Ishikawa (cell line): ENCODE data around the gene VRK2.

Experiments used
- CEBPB ChIP-seq: IDR thresholded peaks from 2 replicates; pipeline ENCODE4 v1.6.1; 2012
- CREB1 ChIP-seq: IDR thresholded peaks from 2 replicates; pipeline ENCODE4 v1.6.1; 2012; ENCODE audit warnings: low read depth
- EGR1 ChIP-seq: IDR thresholded peaks from 2 replicates; pipeline ENCODE4 v1.6.1; 2012
- EP300 ChIP-seq: IDR thresholded peaks from 2 replicates; pipeline ENCODE4 v1.6.1; 2012; ENCODE audit warnings: borderline replicate concordance
- FOXM1 ChIP-seq: IDR thresholded peaks from 2 replicates; pipeline ENCODE4 v1.6.1; 2012; ENCODE audit warnings: low read depth, borderline replicate concordance
- MAX ChIP-seq: IDR thresholded peaks from 2 replicates; pipeline ENCODE4 v1.6.1; 2012
- NFIC ChIP-seq: IDR thresholded peaks from 2 replicates; pipeline ENCODE4 v1.6.1; 2012
- RAD21 ChIP-seq: IDR thresholded peaks from 2 replicates; pipeline ENCODE4 v1.6.1; 2012; ENCODE audit warnings: low read depth
- TAF1 ChIP-seq: IDR thresholded peaks from 2 replicates; pipeline ENCODE4 v1.6.1; 2012; ENCODE audit warnings: low read depth, mild to moderate bottlenecking
- TCF12 ChIP-seq: IDR thresholded peaks from 2 replicates; pipeline ENCODE4 v1.6.1; 2012; ENCODE audit warnings: low read depth
- TEAD4 ChIP-seq: IDR thresholded peaks from 2 replicates; pipeline ENCODE4 v1.6.1; 2012
- USF1 ChIP-seq: IDR thresholded peaks from 2 replicates; pipeline ENCODE4 v1.6.1; 2012
- YY1 ChIP-seq: IDR thresholded peaks from 2 replicates; pipeline ENCODE4 v1.6.1; 2012; ENCODE audit warnings: low read depth
- ZBTB7A ChIP-seq: IDR thresholded peaks from 2 replicates; pipeline ENCODE4 v1.6.1; 2012; ENCODE audit warnings: low read depth
- TF ChIP-seq, protein P1 (sequence below): IDR thresholded peaks from 2 replicates; pipeline ENCODE4 v1.6.1; 2012; ENCODE audit warnings: low read depth, mild to moderate bottlenecking

Gene VRK2

GRCh38 chr2:58065248-58065647 lies 18.6 kb downstream of the VRK2 start:
- no peak for TF ChIP-seq YY1
- TF ChIP-seq TEAD4 = no peak
- no peak for TF ChIP-seq ZBTB7A
- TF ChIP-seq, protein P1, sequence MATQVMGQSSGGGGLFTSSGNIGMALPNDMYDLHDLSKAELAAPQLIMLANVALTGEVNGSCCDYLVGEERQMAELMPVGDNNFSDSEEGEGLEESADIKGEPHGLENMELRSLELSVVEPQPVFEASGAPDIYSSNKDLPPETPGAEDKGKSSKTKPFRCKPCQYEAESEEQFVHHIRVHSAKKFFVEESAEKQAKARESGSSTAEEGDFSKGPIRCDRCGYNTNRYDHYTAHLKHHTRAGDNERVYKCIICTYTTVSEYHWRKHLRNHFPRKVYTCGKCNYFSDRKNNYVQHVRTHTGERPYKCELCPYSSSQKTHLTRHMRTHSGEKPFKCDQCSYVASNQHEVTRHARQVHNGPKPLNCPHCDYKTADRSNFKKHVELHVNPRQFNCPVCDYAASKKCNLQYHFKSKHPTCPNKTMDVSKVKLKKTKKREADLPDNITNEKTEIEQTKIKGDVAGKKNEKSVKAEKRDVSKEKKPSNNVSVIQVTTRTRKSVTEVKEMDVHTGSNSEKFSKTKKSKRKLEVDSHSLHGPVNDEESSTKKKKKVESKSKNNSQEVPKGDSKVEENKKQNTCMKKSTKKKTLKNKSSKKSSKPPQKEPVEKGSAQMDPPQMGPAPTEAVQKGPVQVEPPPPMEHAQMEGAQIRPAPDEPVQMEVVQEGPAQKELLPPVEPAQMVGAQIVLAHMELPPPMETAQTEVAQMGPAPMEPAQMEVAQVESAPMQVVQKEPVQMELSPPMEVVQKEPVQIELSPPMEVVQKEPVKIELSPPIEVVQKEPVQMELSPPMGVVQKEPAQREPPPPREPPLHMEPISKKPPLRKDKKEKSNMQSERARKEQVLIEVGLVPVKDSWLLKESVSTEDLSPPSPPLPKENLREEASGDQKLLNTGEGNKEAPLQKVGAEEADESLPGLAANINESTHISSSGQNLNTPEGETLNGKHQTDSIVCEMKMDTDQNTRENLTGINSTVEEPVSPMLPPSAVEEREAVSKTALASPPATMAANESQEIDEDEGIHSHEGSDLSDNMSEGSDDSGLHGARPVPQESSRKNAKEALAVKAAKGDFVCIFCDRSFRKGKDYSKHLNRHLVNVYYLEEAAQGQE = no peak
- no peak for TF ChIP-seq FOXM1
- TF ChIP-seq RAD21 = no peak
- no peak for TF ChIP-seq MAX
- no peak for TF ChIP-seq EP300
- no peak for TF ChIP-seq TCF12
- no peak for TF ChIP-seq USF1
- TF ChIP-seq CREB1 = no peak
- TF ChIP-seq CEBPB = no peak
- TF ChIP-seq NFIC = no peak
- TF ChIP-seq TAF1 = no peak
- TF ChIP-seq EGR1 = no peak

- TF ChIP-seq TEAD4 (no peak), YY1 (no peak), TCF12 (no peak), FOXM1 (no peak), NFIC (no peak), USF1 (no peak), ZBTB7A (no peak), EP300 (no peak), MAX (no peak), EGR1 (no peak), CREB1 (no peak)
- TF ChIP-seq, protein P1 = no peak
Observed at GRCh38 chr2:58067001-58067400, 20.4 kb downstream of the VRK2 start.

GRCh38 chr2:58070765-58071164 lies 24.2 kb downstream of the VRK2 start:
- no peak for TF ChIP-seq CEBPB
- no peak for TF ChIP-seq EP300
- no peak for TF ChIP-seq ZBTB7A

GRCh38 chr2:58072102-58072501 lies 25.5 kb downstream of the VRK2 start:
- TF ChIP-seq TAF1 (no peak), CEBPB (no peak), RAD21 (no peak), CREB1 (no peak), MAX (no peak), USF1 (no peak), FOXM1 (no peak)

DNA sequence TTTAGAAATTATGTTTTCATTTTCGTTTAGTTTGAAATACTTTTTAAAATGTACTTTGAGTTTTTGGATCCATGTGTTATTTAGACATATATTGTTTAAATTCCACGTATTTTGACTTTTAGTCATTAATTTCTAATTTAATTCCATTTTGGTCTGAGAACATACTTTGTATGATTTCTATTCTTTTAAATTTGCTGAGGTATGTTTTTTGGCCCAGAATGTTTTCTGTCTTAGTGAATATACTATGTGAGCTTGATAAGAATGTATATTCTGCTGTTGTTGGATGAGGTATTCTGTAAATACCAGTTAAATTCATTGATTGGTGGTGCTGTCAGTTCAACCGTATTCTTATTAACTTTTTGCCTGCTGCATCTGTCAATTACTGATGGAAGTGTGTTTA lies 26.4 kb downstream of the VRK2 start:
- TF ChIP-seq NFIC (no peak), EGR1 (no peak), RAD21 (no peak), YY1 (no peak), TEAD4 (no peak), CREB1 (no peak), MAX (no peak), TCF12 (no peak), EP300 (no peak), TAF1 (no peak), CEBPB (no peak), USF1 (no peak), ZBTB7A (no peak), FOXM1 (no peak)
- TF ChIP-seq, protein P1 = no peak
